NB4 (cell line): ENCODE measurements around the gene SYT6.

Experiments
- POLR2A ChIP-seq: IDR thresholded peaks from 2 replicates; pipeline ENCODE4 v1.6.1; 2011; ENCODE audit warnings: mild to moderate bottlenecking; ENCODE audit not compliant: insufficient read length; ENCODE audit errors: extremely low read depth
- TF ChIP-seq, protein P1 (sequence below): IDR thresholded peaks from one replicate; pipeline ENCODE4 v1.5.1; 2012; ENCODE audit warnings: low read depth, low read length

DNA sequence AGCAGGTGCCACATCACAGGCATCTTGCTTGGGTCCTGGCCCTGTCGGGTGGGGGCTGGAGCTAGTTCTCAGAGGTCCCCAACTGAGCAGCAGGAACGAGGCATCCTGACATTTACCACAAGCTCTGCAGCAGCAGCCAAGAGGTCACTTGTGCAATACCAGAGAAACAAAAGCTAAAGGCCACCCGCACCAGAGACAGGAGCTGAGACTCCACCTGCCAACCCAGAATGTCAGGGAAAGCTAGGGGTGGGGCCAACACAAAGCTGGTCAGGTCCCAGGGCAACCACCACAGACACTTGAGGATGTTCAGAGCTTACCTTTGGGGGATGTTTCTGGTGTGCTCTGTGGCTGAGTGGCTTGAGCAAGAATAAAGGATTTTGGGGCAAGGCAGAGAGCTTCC is 13.6 kb upstream of the SYT6 start:
- TF ChIP-seq, protein P1, sequence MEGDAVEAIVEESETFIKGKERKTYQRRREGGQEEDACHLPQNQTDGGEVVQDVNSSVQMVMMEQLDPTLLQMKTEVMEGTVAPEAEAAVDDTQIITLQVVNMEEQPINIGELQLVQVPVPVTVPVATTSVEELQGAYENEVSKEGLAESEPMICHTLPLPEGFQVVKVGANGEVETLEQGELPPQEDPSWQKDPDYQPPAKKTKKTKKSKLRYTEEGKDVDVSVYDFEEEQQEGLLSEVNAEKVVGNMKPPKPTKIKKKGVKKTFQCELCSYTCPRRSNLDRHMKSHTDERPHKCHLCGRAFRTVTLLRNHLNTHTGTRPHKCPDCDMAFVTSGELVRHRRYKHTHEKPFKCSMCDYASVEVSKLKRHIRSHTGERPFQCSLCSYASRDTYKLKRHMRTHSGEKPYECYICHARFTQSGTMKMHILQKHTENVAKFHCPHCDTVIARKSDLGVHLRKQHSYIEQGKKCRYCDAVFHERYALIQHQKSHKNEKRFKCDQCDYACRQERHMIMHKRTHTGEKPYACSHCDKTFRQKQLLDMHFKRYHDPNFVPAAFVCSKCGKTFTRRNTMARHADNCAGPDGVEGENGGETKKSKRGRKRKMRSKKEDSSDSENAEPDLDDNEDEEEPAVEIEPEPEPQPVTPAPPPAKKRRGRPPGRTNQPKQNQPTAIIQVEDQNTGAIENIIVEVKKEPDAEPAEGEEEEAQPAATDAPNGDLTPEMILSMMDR = no peak
- no peak for TF ChIP-seq POLR2A
